NCI-H526 treated with DMSO at 0.1 percent for 48 hours (cell line): ENCODE data around the gene PIGL.

Experiments used
- DNase-seq: peaks from one replicate; lab custom pipeline; 2025; lab: John Stamatoyannopoulos, UW

Gene PIGL

GRCh38 chr17:16353317-16354174 is 136.5 kb downstream of the PIGL start, which contains the start of gene CENPV:
Gene CENPV, minus strand, starts transcription at chr17:16353469. Its CDS starts 33 bp downstream, at chr17:16353436.
- DNase-seq: peak; percentile 70

DNA sequence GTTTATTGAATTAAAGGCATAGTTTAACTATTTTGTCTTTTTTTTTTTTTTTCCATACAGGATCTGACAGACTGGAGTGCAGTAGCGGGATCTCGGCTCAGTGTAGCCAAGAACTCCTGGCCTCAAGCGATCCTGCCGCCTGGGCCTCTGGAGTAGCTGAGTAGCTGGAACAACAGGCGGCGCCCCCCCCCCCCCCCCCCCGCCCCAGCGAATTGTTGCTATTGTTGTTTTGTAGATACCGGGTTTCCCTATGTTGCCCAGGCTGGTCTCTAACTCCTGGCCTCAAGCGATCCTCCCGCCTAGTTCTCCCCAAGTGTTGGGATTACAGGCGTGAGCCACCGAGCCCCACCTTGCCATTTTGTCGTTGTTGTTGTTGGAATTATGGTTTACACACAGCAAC is 137.6 kb downstream of the PIGL start:
- DNase-seq: no peak

GRCh38 chr17:16358394-16358793 is 141.4 kb downstream of the PIGL start:
- no peak for DNase-seq

DNA sequence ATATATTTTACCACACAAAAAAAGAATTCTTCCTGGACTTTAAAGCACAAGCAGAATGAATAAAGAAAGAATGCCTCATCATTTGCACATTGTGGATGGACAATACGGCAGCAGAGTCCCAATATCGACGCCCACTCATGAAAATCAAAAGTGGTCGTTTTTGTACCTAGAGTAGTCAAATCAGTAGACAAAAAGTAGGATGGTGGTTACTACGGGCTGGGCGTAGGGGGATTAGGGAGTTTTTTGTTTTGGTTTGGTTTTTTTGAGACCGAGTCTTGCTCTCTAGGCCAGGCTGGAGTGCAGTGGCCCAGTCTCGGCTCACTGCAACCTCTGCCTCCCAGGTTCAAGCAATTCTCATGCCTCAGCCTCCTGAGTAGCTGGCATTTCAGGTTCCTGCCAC is 144.9 kb downstream of the PIGL start:
- DNase-seq: no peak

DNA sequence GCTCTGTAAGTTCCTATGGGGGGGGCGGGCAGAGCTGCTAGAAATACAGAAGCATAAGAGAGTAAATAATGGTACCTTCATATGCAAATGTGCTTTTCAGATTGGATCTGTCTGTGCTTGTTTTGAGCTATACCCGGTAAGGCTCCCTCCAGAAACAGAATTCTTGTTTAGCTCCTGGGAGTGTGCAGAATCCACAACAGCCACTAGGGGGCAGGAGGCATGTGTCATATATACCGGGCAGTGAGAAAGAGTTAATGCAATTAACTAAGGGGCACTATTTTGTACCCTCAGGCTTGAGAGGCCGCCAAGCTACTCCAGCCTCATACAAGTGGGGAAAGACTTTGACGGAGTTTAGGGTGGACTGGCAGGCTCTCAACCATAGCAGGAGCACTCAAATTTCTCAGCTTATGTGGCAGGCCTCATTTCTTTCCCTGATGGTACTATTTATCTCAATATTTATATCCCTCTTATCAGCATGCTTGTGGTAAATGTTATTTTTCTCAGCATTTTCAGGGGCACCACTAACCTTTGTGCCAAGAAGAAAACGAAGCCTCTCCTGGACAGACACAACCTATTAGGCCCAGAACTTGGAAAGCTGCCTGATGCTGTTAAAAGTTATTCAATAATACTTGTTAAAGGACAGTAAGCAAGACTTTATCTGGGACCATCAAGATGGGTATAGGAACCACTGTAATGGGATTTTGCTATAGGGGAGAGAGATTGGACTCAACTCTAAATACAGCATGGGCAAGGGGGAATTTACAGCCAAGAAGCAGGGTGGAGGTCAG is 146.9 kb downstream of the PIGL start:
- peak; percentile 83 for DNase-seq

DNA sequence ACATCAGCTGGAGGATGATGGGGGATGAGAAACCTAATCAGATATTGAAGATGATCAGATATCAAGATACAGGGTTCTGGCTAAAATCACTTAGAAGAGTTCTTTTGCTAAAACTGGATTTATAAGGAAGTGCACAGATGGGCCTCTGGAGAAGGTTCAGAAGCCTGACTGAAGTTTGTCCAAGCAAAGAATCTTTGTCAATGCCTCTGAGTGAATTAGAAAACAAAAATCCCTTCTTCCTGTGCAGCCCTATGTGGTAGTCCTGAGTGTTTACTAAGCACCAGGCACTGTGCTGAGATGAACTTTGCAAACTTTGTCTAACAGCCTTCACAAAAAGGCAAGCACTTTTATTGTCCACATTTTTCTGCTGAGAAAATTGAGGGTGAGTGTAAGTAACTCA is 147.6 kb downstream of the PIGL start:
- DNase-seq: no peak

DNA sequence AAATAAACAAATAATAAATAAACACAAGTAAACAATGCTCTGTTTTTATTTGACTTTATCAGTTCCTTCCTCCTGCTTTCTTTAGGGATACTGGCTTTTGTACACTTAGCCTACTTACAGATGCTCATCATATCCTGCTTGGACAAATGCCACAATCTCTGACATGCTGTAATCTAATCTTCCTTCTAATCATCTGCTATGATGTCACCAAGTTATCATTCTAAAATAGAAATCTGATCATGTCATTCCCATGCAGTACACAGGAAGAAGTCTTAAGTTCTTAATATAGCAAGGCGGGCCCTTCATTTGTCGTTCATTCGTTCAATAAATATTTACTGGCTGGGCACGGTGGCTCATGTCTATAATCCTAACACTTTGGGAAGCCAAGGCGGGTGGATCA is 154.7 kb downstream of the PIGL start:
- DNase-seq: no peak

GRCh38 chr17:16374146-16374938 is 157.3 kb downstream of the PIGL start:
- DNase-seq: no peak
